ENCODE results near the gene CHCHD10.
A peak's percentile ranks its signal among the peaks of the same experiment; 100 is the strongest.

CHCHD10 gene

DNA sequence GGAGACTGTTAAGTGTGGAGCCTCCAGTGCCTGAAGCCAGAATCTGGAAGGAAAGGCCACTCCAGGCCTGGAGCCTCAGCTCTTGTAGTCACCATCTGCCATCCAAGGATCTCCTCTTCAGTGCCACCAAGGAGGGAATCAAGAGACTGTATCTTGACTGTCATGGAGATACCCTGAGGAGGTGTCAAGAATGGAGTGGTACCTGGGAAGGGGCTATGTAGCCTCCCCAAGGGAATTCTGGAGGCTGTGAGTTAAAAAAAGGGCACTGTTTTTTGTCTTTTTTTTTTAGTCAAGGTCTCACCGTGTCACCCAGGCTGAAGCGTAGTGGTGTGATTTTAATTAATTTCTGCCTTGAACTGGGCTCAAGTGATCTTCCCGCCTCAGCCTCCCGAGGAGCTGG is 8.2 kb downstream of the CHCHD10 start:
- H3K9me3 ChIP-seq (ENCODE audit: low read depth, low read length) = no peaks in the 10 kb centered on the region
- no peak overlapping the region for H3K4me3 ChIP-seq
- H3K36me3 ChIP-seq (ENCODE audit: insufficient read depth, low read length) = no peaks in the 10 kb centered on the region
- DNase-seq (ENCODE audit: low read depth, low spot score) = no peak
- no peak overlapping the region for H3K27ac ChIP-seq
- no peak overlapping the region for H3K9ac ChIP-seq (ENCODE audit: insufficient read length)
- TF ChIP-seq POLR2AphosphoS5 (IDR thresholded peaks at IDR 0.05; ENCODE audit: borderline replicate concordance, low read depth, low read length) (no peak), EZH2 (IDR thresholded peaks at IDR 0.05) (no peak), FOXP2 (optimal IDR thresholded peaks at IDR 0.05; ENCODE audit: control extremely low read depth, extremely low read length, insufficient read depth) (no peak)

DNA sequence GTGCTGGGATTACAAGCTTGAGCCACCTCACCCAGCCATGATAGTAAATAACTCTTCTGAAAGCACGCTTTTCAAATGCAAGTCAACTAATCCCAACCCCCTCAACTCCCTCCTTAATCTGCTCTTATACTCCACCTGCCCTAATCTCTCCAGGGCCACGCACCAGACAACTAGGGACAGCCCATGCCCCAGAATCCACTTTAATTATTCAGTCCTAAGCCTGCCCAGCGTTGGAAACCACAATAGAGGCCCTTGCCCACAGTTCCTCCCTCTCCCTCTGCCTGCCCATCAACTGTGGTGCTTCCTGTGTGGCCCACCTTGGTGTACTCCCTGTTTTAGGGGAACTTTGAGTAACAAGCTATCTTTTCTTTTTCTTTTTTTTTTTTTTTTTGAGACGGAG is 10.9 kb downstream of the CHCHD10 start:
- Histone ChIP-seq H3K36me3 (ENCODE audit: insufficient read depth, low read length) (no peaks in the 10 kb centered on the region), H3K4me3 (no peak overlapping the region), H3K9me3 (ENCODE audit: low read depth, low read length) (no peaks in the 10 kb centered on the region), H3K27ac (no peak overlapping the region), H3K9ac (ENCODE audit: insufficient read length) (no peak overlapping the region)
- DNase-seq (ENCODE audit: low read depth, low spot score) = no peak
- TF ChIP-seq FOXP2 (optimal IDR thresholded peaks at IDR 0.05; ENCODE audit: control extremely low read depth, extremely low read length, insufficient read depth) = no peak
- TF ChIP-seq POLR2AphosphoS5 (IDR thresholded peaks at IDR 0.05; ENCODE audit: borderline replicate concordance, low read depth, low read length) = no peak
- TF ChIP-seq EZH2 (IDR thresholded peaks at IDR 0.05) = no peak

DNA sequence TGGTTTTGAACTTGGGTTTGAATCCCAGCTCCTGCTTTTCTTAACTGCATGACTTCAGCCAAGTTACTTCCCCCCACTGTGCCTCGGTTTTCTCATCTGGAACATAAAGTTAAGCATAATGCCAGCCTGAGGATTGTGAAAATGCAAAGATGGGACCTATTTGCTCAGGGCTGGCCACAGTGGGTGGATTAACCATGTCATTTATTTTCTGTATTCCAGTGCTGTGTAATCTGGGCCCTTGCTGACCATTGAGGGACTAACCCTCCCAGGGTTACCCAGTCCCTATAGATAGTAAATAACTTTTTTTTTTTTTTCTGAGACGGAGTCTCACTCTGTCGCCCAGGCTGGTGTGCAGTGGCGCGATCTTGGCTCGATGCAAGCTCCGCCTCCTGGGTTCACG is 12.1 kb downstream of the CHCHD10 start:
- H3K36me3 ChIP-seq (ENCODE audit: insufficient read depth, low read length) = no peaks in the 10 kb centered on the region
- no peak overlapping the region for H3K4me3 ChIP-seq
- no peaks in the 10 kb centered on the region for H3K9me3 ChIP-seq (ENCODE audit: low read depth, low read length)
- no peak for DNase-seq (ENCODE audit: low read depth, low spot score)
- H3K9ac ChIP-seq (ENCODE audit: insufficient read length) = no peak overlapping the region
- no peak overlapping the region for H3K27ac ChIP-seq
- TF ChIP-seq POLR2AphosphoS5 (IDR thresholded peaks at IDR 0.05; ENCODE audit: borderline replicate concordance, low read depth, low read length) (no peak), FOXP2 (optimal IDR thresholded peaks at IDR 0.05; ENCODE audit: control extremely low read depth, extremely low read length, insufficient read depth) (no peak), EZH2 (IDR thresholded peaks at IDR 0.05) (no peak)

DNA sequence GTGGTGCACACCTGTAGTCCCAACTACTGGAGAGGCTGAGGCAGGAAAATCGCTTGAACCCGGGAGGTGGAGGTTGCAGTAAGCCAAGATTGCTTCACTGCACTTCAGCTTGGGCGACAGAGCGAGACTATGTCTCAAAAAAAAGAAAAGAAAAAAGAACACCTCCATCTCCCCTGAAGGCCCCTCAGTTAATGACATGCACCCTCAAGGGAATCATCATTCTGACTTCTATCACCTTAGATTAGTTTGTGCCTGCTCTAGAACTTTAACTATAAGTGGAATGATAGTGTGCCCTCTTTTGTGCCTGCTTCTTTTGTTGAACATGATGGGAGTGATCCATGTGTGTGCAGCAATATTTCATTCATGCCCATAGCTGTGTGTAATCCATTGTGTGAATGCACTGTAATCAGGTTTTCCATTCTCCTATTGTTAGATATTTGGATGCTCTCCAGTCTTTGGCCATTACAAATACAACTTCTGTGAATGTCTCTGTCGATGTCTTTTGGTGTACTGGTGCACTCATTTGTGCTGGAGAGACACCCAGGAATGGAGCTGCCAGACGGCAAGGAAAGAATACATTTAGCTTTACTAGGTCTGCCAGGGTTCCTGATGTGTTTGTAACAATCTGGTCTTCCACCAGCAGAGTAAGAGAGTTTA is 12.7 kb downstream of the CHCHD10 start:
- DNase-seq (ENCODE audit: low read depth, low spot score) = no peak
- Histone ChIP-seq H3K4me3 (no peak overlapping the region), H3K36me3 (ENCODE audit: insufficient read depth, low read length) (no peaks in the 10 kb centered on the region), H3K9ac (ENCODE audit: insufficient read length) (no peak overlapping the region), H3K9me3 (ENCODE audit: low read depth, low read length) (no peaks in the 10 kb centered on the region), H3K27ac (peak overlapping the region; percentile 50; the same call in 1 of the 2 replicates)
- no peak for TF ChIP-seq FOXP2 (optimal IDR thresholded peaks at IDR 0.05; ENCODE audit: control extremely low read depth, extremely low read length, insufficient read depth)
- TF ChIP-seq EZH2 (IDR thresholded peaks at IDR 0.05) = no peak
- no peak for TF ChIP-seq POLR2AphosphoS5 (IDR thresholded peaks at IDR 0.05; ENCODE audit: borderline replicate concordance, low read depth, low read length)

DNA sequence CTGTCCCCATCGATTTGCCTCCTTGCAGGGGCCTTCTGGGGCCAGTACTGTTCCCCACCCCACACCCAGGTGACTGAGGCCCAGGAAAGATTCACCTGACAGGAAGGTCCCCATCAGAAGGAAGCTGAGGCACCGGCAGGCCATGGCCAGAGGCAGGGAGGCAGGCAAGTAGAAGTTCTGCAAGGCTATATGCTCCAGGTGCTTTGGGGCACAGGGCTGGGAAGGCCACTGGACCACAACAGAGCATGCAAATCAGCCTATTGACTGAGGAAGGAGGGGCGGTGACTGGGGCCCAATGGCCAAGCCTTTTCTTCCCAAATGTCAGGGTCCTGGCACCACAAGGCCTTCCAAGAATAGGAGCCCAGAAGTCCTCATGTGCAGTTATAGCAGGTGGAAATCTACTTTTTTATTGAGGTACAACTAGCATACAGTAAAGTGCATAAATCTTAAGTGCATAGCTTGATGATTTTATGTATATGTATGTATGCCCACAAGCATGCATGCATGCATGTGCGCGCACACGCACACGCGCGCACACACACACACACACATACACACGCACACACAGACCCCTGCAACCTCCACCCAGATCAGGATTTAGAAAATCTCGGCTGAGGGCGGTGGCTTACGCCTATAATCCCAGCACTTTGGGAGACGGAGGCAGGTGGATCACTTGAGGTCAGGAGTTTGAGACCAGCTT is 13.4 kb downstream of the CHCHD10 start, which contains the start of gene VPREB3:
Gene VPREB3 (minus strand): TSS at position 206 of the 700 bp plus-strand sequence. CDS start 62 bp downstream, at position 144.
- TF ChIP-seq FOXP2 (optimal IDR thresholded peaks at IDR 0.05; ENCODE audit: control extremely low read depth, extremely low read length, insufficient read depth) (no peak), EZH2 (IDR thresholded peaks at IDR 0.05) (no peak), POLR2AphosphoS5 (IDR thresholded peaks at IDR 0.05; ENCODE audit: borderline replicate concordance, low read depth, low read length) (no peak)
- H3K9ac ChIP-seq (ENCODE audit: insufficient read length) = no peak within 1 kb of the TSS
- H3K9me3 ChIP-seq (ENCODE audit: low read depth, low read length) = no peaks in the 10 kb centered on the region
- H3K27ac ChIP-seq = peak within 1 kb of the TSS; percentile 50; the same call in 1 of the 2 replicates
- no peaks in the 10 kb centered on the region for H3K36me3 ChIP-seq (ENCODE audit: insufficient read depth, low read length)
- H3K4me3 ChIP-seq = no peak within 1 kb of the TSS
- no peak for DNase-seq (ENCODE audit: low read depth, low spot score)

DNA sequence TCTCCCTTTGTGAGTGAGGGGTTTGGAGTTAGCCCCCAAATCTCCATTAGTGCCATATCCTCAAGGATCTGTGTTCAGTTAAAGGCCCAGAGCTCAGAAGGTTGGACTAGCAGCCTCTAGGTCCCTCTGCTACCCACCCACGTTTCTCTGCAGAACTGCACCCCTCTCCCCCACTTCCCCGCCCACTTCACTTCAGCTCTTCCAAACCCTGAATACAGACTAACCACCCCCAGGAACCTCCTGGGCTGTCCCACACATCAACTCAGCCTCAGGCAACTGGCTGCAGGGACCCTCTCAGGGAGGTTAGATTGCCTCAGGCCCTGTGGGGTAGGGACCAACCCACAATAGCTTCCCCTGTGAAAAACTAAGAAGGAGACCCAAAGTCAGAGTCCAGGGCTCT is 14.4 kb downstream of the CHCHD10 start:
- H3K4me3 ChIP-seq = no peak overlapping the region
- TF ChIP-seq FOXP2 (optimal IDR thresholded peaks at IDR 0.05; ENCODE audit: control extremely low read depth, extremely low read length, insufficient read depth) (no peak), POLR2AphosphoS5 (IDR thresholded peaks at IDR 0.05; ENCODE audit: borderline replicate concordance, low read depth, low read length) (no peak), EZH2 (IDR thresholded peaks at IDR 0.05) (no peak)
- no peak overlapping the region for H3K9ac ChIP-seq (ENCODE audit: insufficient read length)
- DNase-seq (ENCODE audit: low read depth, low spot score) = no peak
- no peak overlapping the region for H3K27ac ChIP-seq
- no peaks in the 10 kb centered on the region for H3K36me3 ChIP-seq (ENCODE audit: insufficient read depth, low read length)
- no peaks in the 10 kb centered on the region for H3K9me3 ChIP-seq (ENCODE audit: low read depth, low read length)

DNA sequence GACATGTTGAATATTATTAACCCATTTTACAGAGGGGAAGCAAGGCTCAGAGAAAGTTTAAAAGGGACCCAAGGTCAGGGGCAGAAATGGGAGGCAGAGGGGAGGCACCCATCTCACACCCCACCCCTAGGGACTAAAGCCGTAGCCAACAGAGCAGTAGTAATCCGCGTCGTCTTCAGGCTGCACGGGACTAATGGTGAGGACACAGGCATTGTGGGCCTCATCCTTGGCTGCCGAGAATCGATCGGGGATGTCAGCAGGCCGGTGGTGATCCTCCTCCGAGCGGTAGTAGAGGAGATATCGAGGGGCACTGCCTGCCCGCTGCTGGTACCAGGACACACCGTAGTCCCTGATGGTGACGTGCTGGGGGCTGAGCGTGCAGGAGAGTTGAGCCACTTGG is 15.0 kb downstream of the CHCHD10 start:
- H3K9ac ChIP-seq (ENCODE audit: insufficient read length) = no peak overlapping the region
- no peak overlapping the region for H3K4me3 ChIP-seq
- H3K36me3 ChIP-seq (ENCODE audit: insufficient read depth, low read length) = no peaks in the 10 kb centered on the region
- TF ChIP-seq FOXP2 (optimal IDR thresholded peaks at IDR 0.05; ENCODE audit: control extremely low read depth, extremely low read length, insufficient read depth) (no peak), EZH2 (IDR thresholded peaks at IDR 0.05) (no peak), POLR2AphosphoS5 (IDR thresholded peaks at IDR 0.05; ENCODE audit: borderline replicate concordance, low read depth, low read length) (no peak)
- H3K9me3 ChIP-seq (ENCODE audit: low read depth, low read length) = no peaks in the 10 kb centered on the region
- H3K27ac ChIP-seq = no peak overlapping the region
- no peak for DNase-seq (ENCODE audit: low read depth, low spot score)

DNA sequence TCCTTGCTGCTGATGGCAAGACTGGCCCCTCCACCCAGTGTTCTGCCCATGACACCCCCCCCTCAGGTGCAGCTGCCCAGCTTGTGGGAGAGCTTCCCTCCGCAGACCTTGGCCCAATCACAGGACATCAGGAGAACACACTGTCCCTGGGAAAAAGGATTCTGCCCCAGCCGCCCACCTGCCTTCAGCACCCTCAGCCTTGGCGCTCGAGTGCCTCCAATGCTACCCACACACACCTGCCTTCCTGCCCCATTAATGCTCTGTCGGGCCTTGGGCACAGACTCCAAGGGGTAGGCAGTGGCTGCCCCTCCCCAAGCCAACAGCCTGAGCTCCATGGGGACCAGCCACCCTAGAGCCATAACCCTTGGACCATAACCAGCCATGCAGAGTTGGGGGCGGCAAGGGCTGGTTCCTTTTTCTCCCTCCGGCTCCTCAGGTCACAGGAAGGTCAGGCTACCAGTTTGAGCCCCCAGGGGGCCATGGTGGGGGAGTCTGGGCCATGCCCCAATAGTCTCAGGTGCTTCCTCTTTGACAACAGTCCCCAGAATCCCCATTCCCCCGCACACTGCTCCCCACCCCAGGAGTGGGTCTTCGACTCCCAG is 15.6 kb downstream of the CHCHD10 start:
- Histone ChIP-seq H3K9ac (ENCODE audit: insufficient read length) (no peak overlapping the region), H3K36me3 (ENCODE audit: insufficient read depth, low read length) (no peaks in the 10 kb centered on the region), H3K27ac (no peak overlapping the region), H3K9me3 (ENCODE audit: low read depth, low read length) (no peaks in the 10 kb centered on the region), H3K4me3 (no peak overlapping the region)
- no peak for DNase-seq (ENCODE audit: low read depth, low spot score)
- TF ChIP-seq FOXP2 (optimal IDR thresholded peaks at IDR 0.05; ENCODE audit: control extremely low read depth, extremely low read length, insufficient read depth) (no peak), POLR2AphosphoS5 (IDR thresholded peaks at IDR 0.05; ENCODE audit: borderline replicate concordance, low read depth, low read length) (no peak)
